HepG2 (cell line): ENCODE data around the gene SPRR4.

Source experiments
- CTCF ChIP-seq: sonication (generic); formaldehyde crosslinking; IDR thresholded peaks from 2 replicates; pipeline ENCODE4 v1.5.0; 2020; ENCODE audit warnings: mild to moderate bottlenecking, missing genetic modification reagents, moderate library complexity
- ELK4 ChIP-seq: sonication (generic); formaldehyde crosslinking; IDR thresholded peaks from 2 replicates; pipeline ENCODE4 v1.9.0; 2021; ENCODE audit warnings: missing genetic modification reagents, borderline replicate concordance
- EP300 ChIP-seq, 3 experiments: sonication (generic) in 1 of 3; formaldehyde crosslinking in 1 of 3; IDR thresholded peaks; 2 replicates each; pipeline versions ENCODE4 v1.5.1 to v1.6.1; 2011 to 2020; ENCODE audit warnings: low read depth in 2 of 3, low read length in 2 of 3, borderline replicate concordance in 1 of 3, improper control_type of control experiment in 1 of 3, mild to moderate bottlenecking in 1 of 3, missing genetic modification reagents in 1 of 3, moderate library complexity in 1 of 3
- FOXJ3 ChIP-seq: sonication (generic); formaldehyde crosslinking; IDR thresholded peaks from 2 replicates; pipeline ENCODE4 v1.4.0; 2020; ENCODE audit warnings: missing genetic modification reagents, mild to moderate bottlenecking, borderline replicate concordance
- HCFC1 ChIP-seq: fragments of 150-350 bp; IDR thresholded peaks from 2 replicates; pipeline ENCODE4 v1.6.1; 2014; ENCODE audit warnings: low read depth, low read length
- KDM1A ChIP-seq: IDR thresholded peaks from 2 replicates; pipeline ENCODE4 v1.6.1; 2016; ENCODE audit warnings: missing compliant biosample characterization
- MTF1 ChIP-seq: sonication (generic); formaldehyde crosslinking; IDR thresholded peaks from 2 replicates; pipeline ENCODE4 v1.5.0; 2020; ENCODE audit warnings: missing genetic modification reagents
- POLR2AphosphoS5 ChIP-seq: IDR thresholded peaks from 2 replicates; pipeline ENCODE4 v1.6.1; 2012; ENCODE audit warnings: low read depth, low read length
- SP1 ChIP-seq, 2 experiments: fragments of 450-650 bp in 1 of 2; sonication (generic) in 1 of 2; formaldehyde crosslinking in 1 of 2; IDR thresholded peaks; 2 replicates each; pipeline versions ENCODE4 v1.4.0 to v1.6.1; 2016 to 2020; ENCODE audit warnings: missing genetic modification reagents in 1 of 2
- ZFX ChIP-seq: sonication (generic); formaldehyde crosslinking; IDR thresholded peaks from 2 replicates; pipeline ENCODE4 v1.4.0; 2020; ENCODE audit warnings: mild to moderate bottlenecking, low read depth, missing genetic modification reagents, moderate library complexity
- ZNF883 ChIP-seq: sonication (generic); formaldehyde crosslinking; IDR thresholded peaks from 2 replicates; pipeline ENCODE4 v1.5.1; 2020; ENCODE audit warnings: mild to moderate bottlenecking, missing genetic modification reagents; ENCODE audit errors: not compliant biosample characterization

- TF ChIP-seq SP1 (IDR thresholded peaks at IDR 0.05) (no peak), SP1 (CRISPR knock-in tag; IDR thresholded peaks at IDR 0.05) (no peak), ELK4 (CRISPR knock-in tag) (no peak), KDM1A (no peak), CTCF (CRISPR knock-in tag) (no peak), EP300 (IDR thresholded peaks at IDR 0.05; ENCODE audit: low read depth in 2 of 2, low read length in 2 of 2) (no peak), EP300 (CRISPR knock-in tag; IDR thresholded peaks at IDR 0.05; ENCODE audit: borderline replicate concordance) (no peak), POLR2AphosphoS5 (no peak), ZNF883 (no peak), MTF1 (no peak), ZFX (CRISPR knock-in tag) (no peak), FOXJ3 (CRISPR knock-in tag) (no peak), HCFC1 (no peak)
These were observed 6.2 kb downstream of the SPRR4 start for GRCh38 chr1:152976688-152977087.
